Amniotic epithelial cell (primary cell): Measurements from ENCODE around the gene VMAC.
"Not testable (repeated sequence)": the region's sequence is repeated elsewhere in the genome, so short reads cannot be mapped to it uniquely, and the experiment has no call there.

Experiments
- DNase-seq: peaks from one replicate; pipeline ENCODE4 v3.0.0-alpha.2; 2010; ENCODE audit warnings: low read depth

The VMAC gene

GRCh38 chr19:5884065-5884811, 20.4 kb upstream of the VMAC start:
- not testable (repeated sequence) for DNase-seq

GRCh38 chr19:5889288-5889971, 15.2 kb upstream of the VMAC start:
- peak; percentile 34 for DNase-seq

GRCh38 chr19:5890099-5890498, 14.6 kb upstream of the VMAC start:
- DNase-seq: no peak

GRCh38 chr19:5891572-5891937, 13.1 kb upstream of the VMAC start:
- DNase-seq: no peak

GRCh38 chr19:5891938-5892771, 12.5 kb upstream of the VMAC start:
- DNase-seq: peak; percentile 33

GRCh38 chr19:5892772-5893275, 11.8 kb upstream of the VMAC start:
- DNase-seq: no peak

GRCh38 chr19:5893296-5893903, 11.3 kb upstream of the VMAC start:
- DNase-seq: no peak

GRCh38 chr19:5893907-5894703, 10.6 kb upstream of the VMAC start:
- DNase-seq: no peak

- DNase-seq: no peak
Measured at GRCh38 chr19:5894704-5895349, 9.8 kb upstream of the VMAC start.

- no peak for DNase-seq
Measured at GRCh38 chr19:5895409-5895808, 9.3 kb upstream of the VMAC start.

- DNase-seq: no peak
Measured at GRCh38 chr19:5895890-5896289, 8.8 kb upstream of the VMAC start.

GRCh38 chr19:5896365-5897076, 8.2 kb upstream of the VMAC start:
- no peak for DNase-seq

GRCh38 chr19:5897189-5897969, 7.3 kb upstream of the VMAC start:
- no peak for DNase-seq

- DNase-seq: no peak
Measured at GRCh38 chr19:5899728-5900526, 4.7 kb upstream of the VMAC start.

GRCh38 chr19:5900976-5901375, 3.7 kb upstream of the VMAC start:
- no peak for DNase-seq

GRCh38 chr19:5903056-5903623, 1.5 kb upstream of the VMAC start:
- peak; percentile 48 for DNase-seq

GRCh38 chr19:5903624-5904351, 884 bp upstream of the VMAC start, which contains the start of gene NDUFA11:
TSS of gene NDUFA11 (minus strand) at chr19:5903790. CDS start at chr19:5903708, 82 bp downstream.
- no peak for DNase-seq
